ES-I3 (cell line): ENCODE measurements around the gene DISC1.
"Not testable (repeated sequence)": the region's sequence is repeated elsewhere in the genome, so short reads cannot be mapped to it uniquely, and the experiment has no call there.

ENCODE experiments used
- H3K36me3 ChIP-seq: 2 replicates; pipeline ENCODE4 v1.6.1; 2013; ENCODE audit warnings: mild to moderate bottlenecking, low read length, control low read depth, moderate library complexity; ENCODE audit not compliant: insufficient read depth
- H3K4me1 ChIP-seq: 2 replicates; pipeline ENCODE4 v1.6.1; 2013; ENCODE audit warnings: mild to moderate bottlenecking, control low read depth, low read length; ENCODE audit not compliant: insufficient read depth
- H3K9ac ChIP-seq: 2 replicates; pipeline ENCODE4 v1.6.1; 2013; ENCODE audit warnings: low read depth, mild to moderate bottlenecking, low read length, moderate library complexity
- H3K9me3 ChIP-seq: 2 replicates; pipeline ENCODE4 v1.6.1; 2013; ENCODE audit warnings: mild to moderate bottlenecking, low read length, moderate library complexity; ENCODE audit not compliant: control insufficient read depth, insufficient read depth

The DISC1 gene

GRCh38 chr1:231618609-231619256 is 7.9 kb upstream of the DISC1 start:
- H3K9me3 ChIP-seq: no peaks in the 10 kb centered on the region
- H3K36me3 ChIP-seq: no peaks in the 10 kb centered on the region
- no peak overlapping the region for H3K9ac ChIP-seq
- H3K4me1 ChIP-seq: no peaks in the 10 kb centered on the region

GRCh38 chr1:231619257-231619634 is 7.3 kb upstream of the DISC1 start:
- Histone ChIP-seq H3K4me1 (no peaks in the 10 kb centered on the region), H3K36me3 (no peaks in the 10 kb centered on the region), H3K9me3 (no peaks in the 10 kb centered on the region), H3K9ac (no peak overlapping the region)

DNA sequence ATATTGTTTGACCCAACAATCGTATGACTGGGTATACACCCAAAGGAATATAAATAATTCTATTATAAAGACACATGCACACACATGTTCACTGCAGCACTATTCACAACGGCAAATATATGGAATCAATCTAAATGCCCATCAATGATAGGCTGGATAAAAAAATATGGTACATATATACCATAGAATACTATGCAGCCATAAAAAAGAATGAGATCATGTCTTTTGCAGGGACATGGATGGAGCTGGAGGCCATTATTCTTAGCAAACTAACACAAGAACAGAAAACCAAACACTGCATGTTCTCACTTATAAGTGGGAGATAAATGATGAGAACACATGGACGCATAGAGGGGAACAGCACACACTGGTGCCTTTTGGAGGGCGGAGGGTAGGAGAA is 1.5 kb upstream of the DISC1 start:
- H3K36me3 ChIP-seq, H3K4me1 ChIP-seq, H3K9me3 ChIP-seq, H3K9ac ChIP-seq: not testable (repeated sequence)

GRCh38 chr1:231625975-231626534 is 535 bp upstream of the DISC1 start:
- Histone ChIP-seq H3K9me3 (no peaks in the 10 kb centered on the region), H3K36me3 (no peaks in the 10 kb centered on the region), H3K4me1 (peaks cover 9% of the 10 kb centered on the region), H3K9ac (peak overlapping the region; percentile 71; the same call in 1 of the 2 replicates)

DNA sequence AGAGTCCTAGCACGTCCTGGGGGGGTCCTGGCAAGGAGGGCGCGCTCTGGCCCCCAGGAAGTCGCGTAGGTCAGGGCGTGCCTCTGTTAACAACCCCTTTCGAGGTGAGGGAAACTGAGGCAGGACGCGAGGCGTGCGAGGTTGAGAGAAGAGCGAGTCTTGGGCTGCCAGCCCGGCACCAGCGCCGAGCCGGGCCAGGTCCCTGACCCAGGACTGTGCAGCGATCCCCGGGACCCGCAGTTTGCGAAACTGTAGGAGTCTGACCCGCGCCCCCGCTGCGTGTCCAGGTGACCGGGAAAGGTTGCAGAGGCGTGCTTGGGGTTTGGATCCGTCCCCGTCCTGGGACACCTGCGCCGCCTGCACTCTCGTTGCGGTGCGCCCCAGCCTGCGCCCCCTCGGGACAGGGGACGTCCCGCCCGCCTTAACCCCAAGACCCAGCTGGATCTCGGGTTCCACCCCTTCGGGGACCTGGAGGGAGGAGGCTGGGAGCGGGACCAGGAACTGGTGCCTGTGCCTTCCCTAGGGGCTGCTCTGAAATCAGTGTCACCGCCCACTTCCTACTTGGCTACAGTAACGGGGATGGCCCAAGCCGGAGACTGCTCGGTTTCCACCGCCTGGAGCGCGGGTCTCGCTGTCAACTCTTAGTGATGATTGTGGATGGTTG is 493 bp downstream of the DISC1 start:
- Histone ChIP-seq H3K9me3 (no peaks in the 10 kb centered on the region), H3K4me1 (peaks cover 9% of the 10 kb centered on the region), H3K36me3 (no peaks in the 10 kb centered on the region), H3K9ac (peak overlapping the region; percentile 71)

- no peaks in the 10 kb centered on the region for H3K36me3 ChIP-seq
- peaks cover 9% of the 10 kb centered on the region for H3K4me1 ChIP-seq
- no peaks in the 10 kb centered on the region for H3K9me3 ChIP-seq
- H3K9ac ChIP-seq: no peak overlapping the region; the same call in 1 of the 2 replicates
These were observed 1.8 kb downstream of the DISC1 start for GRCh38 chr1:231628207-231628876.

GRCh38 chr1:231629132-231629531 is 2.5 kb downstream of the DISC1 start:
- no peaks in the 10 kb centered on the region for H3K36me3 ChIP-seq
- peaks cover 9% of the 10 kb centered on the region for H3K4me1 ChIP-seq
- no peak overlapping the region for H3K9ac ChIP-seq
- no peaks in the 10 kb centered on the region for H3K9me3 ChIP-seq

- H3K9me3 ChIP-seq: no peaks in the 10 kb centered on the region
- H3K4me1 ChIP-seq: peaks cover 13% of the 10 kb centered on the region
- no peak overlapping the region for H3K9ac ChIP-seq
- no peaks in the 10 kb centered on the region; the same call in 1 of the 2 replicates for H3K36me3 ChIP-seq
These were observed 4.1 kb downstream of the DISC1 start for GRCh38 chr1:231630558-231631205.

DNA sequence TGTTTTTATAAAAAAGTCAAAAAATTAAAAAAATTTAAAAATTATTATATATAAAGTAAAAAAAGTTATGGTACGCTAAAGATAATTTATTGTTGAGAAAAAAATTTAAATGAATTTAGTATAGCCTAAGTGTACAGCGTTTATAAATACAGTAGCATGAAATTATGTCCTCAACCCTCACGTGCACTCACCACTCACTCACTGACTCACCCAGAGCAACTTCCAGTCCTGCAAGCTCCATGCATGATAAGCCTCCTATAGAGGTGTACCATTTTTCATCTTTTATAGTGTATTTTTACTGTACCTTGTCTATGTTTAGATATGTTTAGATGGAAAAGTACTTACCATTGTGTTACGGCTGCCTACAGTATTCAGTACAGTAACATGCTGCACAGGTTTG is 5.1 kb downstream of the DISC1 start:
- H3K36me3 ChIP-seq: no peaks in the 10 kb centered on the region; the same call in 1 of the 2 replicates
- H3K4me1 ChIP-seq: peaks cover 10% of the 10 kb centered on the region
- H3K9ac ChIP-seq: no peak overlapping the region
- H3K9me3 ChIP-seq: no peaks in the 10 kb centered on the region

DNA sequence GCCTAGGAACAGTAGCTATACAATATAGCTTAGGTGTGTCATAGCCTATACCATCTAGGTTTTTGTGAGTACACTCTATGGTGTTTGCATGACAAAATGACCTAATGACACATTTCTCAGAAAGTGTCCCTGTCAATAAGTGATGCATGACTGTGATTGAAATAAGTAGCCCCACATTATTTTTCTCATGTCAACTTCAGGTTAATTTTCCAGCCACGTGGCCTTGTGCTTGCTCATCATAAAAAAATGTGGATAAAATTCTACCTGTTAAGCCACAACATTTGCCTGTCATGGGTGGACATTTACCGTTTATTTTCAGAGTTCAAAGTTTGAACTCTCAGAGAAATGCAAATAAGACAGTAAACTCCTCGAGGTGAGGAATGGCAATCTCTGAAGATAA is 5.5 kb downstream of the DISC1 start:
- Histone ChIP-seq H3K4me1 (peaks cover 10% of the 10 kb centered on the region), H3K9ac (no peak overlapping the region), H3K9me3 (no peaks in the 10 kb centered on the region), H3K36me3 (no peaks in the 10 kb centered on the region; the same call in 1 of the 2 replicates)

DNA sequence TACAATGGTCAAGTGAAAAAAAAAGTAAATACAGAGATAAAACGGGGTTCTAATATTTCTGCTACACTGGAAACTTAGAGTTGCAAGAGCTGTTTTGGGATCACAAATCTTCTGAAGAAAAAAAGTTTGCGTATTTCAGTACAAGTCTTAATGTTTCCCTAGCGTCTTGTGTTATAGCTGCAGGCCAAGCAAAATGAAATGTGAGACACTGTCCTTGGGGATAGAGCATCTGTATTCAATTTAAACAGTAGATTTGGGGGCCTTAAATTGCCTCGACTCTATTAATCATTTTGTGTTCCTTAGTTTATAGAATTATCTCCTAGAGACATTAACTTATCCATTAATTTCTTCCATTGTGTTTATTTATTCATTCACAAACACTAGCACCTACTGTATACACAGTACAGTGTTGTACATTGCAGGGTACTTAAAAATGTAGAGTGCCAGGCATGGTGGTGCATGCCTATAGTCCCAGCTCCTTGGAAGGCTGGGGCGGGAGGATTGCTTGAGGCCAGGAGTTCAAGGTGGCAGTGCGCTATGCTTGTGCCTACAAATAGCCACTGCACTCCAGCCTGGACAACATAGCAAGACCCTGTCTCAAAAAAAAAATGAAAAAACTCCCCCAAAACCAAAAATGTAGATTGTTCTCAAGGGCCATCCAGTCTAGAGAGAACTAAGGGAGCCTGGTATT is 7.9 kb downstream of the DISC1 start:
- Histone ChIP-seq H3K9me3 (no peaks in the 10 kb centered on the region), H3K9ac (no peak overlapping the region), H3K36me3 (no peaks in the 10 kb centered on the region; the same call in 1 of the 2 replicates), H3K4me1 (peaks cover 8% of the 10 kb centered on the region; the same call in 1 of the 2 replicates)

DNA sequence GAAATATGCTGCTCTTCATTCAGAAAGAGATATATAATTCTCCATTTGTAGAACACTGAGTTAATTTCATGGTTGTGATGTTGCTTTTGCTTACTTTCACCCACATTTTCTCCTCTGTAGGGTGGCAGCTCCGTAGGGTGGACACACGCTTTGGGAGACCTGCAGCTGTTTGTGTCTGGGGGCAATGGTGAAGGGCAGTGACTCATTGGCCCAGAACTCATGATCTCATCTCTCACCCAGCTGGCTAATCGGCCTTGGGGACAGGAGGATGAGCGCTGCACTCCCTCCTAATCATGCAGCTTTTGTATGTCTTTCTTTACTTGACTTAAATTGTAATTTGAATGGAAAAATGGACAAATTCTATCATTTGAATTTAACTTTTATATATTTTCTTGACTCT is 9.6 kb downstream of the DISC1 start:
- Histone ChIP-seq H3K4me1 (peaks cover 9% of the 10 kb centered on the region; the same call in 1 of the 2 replicates), H3K9ac (no peak overlapping the region), H3K9me3 (no peaks in the 10 kb centered on the region), H3K36me3 (no peaks in the 10 kb centered on the region; the same call in 1 of the 2 replicates)

DNA sequence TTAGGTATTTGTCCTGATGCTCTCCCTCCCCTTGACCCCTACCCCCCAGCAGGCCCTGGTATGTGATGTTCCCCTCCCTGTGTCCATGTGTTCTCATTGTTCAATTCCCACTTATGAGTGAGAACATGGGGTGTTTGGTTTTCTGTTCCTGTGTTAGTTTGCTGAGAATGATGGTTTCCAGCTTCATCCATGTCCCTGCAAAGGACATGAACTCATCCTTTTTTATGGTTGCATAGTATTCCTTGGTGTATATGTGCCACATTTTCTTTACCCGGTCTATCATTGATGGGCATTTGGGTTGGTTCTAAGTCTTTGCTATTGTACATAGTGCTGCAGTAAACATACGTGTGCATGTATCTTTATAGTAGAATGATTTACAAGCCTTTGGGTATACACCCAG is 10.3 kb downstream of the DISC1 start:
- H3K36me3 ChIP-seq: not testable (repeated sequence)

DNA sequence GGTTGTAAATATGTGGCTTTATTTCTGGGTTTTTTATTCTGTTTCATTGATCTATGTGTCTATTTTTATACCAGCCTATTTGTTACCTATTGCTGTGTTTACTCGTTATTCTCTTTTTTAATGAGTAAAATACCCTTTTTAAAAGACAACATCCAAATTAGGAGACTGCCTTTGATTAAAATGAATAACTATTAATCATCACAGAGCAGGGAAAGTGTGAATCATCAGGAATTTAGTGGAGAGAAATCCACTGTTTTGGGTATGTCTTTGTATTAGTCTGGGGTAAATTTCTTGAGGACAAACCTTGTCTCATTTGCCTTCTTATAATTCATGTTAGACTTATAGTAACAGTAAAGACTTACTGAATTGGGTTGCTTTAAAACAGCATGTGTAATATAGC is 12.1 kb downstream of the DISC1 start:
- Histone ChIP-seq H3K9me3 (no peaks in the 10 kb centered on the region), H3K9ac (no peak overlapping the region), H3K36me3 (no peaks in the 10 kb centered on the region; the same call in 1 of the 2 replicates), H3K4me1 (peaks cover 9% of the 10 kb centered on the region; the same call in 1 of the 2 replicates)

More for the DNA sequence above, 10.3 kb downstream of the DISC1 start:
- H3K9me3 ChIP-seq, H3K4me1 ChIP-seq, H3K9ac ChIP-seq: not testable (repeated sequence)
